ENCODE results near the gene CRMP1.

The CRMP1 gene

DNA sequence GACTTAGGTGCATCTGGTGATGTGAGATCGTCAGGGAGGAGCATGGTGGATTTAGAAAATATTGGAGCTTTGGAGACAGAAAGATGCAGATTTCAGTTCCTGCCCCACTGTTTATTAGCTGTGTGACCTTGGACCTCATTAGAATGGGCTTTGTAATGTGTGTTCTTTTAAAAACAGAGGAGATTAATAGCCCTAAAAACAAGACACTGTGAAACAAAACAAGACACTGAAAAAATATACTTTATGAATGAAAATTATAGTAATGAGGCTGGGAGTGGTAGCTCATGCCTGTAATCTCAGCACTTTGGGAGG lies 102.4 kb downstream of the CRMP1 start:
- DNase-seq = no peak

DNA sequence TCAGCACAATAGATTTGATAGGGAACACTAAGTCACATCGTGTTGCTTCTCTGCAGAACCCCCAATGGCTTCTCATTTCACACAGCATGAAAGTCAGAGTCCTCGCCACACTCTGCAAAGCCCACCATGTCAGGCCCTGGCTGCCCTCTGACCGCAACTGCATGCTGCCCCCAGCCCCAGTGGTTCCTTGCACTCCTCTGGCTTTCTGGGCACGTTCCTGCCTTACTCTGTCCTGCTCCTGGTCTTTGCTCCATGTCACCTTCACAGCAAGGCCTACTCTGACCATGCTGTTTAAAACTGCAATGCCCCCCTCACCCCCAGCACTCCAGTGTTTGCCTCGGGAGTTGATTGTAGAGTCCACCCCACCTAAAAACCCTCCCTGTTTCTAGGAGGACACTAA lies 103.7 kb downstream of the CRMP1 start:
- DNase-seq = no peak

DNA sequence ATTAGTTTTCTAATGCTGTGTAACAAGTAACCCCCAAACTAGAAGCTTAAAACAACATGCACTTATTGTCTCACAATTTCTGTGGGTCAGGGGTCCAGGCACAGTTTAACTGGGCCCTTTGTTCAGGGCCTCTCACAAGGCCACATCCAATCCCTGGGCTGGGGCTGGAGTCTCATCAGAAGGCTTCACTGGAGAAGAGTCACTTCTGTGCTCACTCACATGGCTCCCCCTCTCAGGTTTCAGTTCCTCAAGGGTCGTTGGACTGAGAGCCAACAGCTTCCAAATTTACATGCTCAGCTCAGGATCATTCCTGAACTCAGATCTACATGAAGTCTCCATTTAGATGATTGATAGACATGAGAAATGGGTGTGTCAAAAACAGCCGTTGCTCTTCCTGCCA lies 104.7 kb downstream of the CRMP1 start:
- no peak for DNase-seq

DNA sequence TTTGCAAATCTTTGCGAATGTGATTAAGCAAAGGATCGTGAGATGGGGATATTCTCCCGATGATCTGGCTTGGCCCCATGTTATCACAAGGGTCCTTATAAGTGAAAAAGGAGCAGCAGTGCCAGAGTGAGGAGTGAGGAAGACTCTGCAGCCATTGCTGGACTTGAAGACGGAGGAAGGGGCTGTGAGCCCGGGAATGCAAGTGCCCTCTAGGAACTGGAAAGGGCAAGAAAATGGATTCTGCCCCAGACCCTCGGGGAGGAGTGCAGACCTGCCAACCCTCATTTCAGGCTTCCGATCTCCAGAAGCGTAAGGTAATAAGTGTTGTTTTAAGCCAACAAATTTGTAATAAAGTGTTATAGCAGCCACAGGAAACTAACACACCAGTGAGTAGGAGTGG lies 105.6 kb downstream of the CRMP1 start:
- DNase-seq = no peak

DNA sequence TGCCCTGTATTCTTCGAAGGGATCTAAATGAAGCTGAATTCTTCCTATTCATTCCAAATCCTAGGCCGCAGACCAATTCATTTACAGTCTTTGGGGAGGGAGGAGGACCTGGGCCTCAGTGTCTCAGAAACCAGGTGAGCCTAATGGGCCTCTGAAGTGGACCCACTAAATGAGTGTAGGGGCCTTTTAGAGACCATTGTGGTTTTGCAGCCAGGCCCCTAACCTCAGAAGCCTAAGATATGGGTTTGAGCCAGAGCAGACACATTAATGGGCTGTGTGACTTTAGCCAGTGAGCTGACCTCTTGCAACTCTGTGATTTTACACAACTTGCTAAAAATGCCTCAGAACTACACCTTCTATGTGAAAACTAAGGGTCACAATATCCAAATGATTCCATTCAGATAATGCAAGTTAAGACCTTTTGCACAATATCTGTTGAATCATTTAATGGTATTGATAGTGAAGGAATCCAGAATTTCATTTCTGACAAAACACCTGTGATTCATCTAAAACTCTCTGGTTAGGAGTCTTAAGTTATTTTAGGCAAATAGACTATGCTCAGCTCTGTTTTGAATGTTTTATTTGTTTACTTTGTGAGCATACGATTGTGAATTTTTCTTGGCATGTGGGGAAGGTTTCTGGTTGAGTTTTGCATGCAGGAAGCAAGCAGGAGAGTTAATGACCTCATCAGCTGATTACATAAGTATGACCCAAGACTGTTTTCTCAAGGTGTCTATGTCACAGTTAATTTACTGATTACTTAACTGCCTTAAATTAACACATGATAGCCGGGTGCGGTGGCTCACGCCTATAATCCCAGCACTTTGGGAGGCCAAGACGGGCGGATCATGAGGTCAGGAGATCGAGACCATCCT lies 106.8 kb downstream of the CRMP1 start:
- no peak for DNase-seq

DNA sequence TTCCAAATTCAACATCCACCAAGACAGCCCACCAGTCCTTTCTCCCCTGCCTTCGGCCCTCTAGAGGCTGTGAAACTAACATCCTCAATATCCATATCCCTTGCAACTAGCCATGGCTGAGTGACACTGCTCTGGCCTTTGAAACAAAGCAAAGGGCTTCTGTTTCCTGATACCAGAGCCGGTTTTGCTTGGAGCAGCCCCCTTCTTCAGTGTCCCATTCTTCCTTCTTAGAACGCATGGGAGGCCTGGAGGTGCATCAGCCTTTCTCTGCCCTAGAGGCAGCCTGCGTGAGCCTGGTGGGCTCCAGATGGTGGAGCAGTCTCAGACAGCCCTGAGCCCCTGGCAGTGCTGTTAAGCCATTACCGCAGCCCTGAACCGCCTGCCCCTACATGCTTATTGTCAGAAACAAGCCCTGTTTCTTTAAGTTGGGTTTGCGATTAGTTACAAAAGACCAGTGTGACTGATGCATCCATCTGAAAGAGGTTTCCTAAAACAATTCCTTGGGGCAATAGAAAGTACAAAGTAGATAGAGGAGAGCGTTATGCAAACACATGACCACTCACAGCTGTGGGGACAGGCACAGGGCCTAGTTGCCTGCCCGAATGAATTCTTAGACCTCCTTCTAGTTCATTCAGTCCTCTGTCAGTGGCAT lies 107.8 kb downstream of the CRMP1 start:
- no peak for DNase-seq

DNA sequence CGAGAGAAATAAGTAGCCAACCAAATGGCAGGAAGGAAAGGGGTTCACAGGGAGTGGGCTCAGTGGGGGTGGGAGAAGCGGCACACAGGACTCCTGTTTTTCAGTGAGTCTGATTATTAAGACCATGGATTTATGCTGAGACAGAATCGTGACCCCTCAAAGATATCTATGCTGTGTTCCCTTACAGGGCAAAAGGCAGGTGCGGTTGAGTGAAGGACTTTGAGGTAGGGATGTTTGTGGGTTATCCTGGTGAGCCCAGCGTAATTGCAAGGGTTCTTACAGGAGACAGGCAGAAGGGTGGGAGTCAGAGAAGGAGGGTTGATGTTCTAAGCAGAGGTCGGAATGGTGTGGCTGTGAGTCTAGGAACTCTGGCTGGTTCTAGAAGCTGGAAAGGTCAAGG lies 108.9 kb downstream of the CRMP1 start:
- no peak for DNase-seq

DNA sequence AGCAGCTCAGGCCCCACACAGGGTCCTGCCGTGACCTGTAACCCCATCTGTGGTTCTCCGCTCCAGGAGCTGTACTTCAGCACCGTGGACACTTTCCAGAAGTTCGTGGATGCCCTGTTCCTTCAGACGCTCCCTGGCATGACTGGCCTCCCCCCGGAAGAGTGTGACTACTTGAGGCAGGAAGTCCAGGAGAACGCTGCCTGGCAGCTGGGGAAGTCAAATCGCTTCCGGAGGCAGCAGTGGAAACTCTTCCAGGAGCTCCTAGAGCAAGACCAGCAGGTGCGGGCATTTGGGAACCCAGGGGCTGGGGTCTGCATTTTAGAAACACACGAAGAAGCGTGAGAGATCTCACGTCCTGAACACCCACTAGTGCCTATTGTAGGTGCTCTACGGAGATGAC lies 109.4 kb downstream of the CRMP1 start:
- no peak for DNase-seq

DNA sequence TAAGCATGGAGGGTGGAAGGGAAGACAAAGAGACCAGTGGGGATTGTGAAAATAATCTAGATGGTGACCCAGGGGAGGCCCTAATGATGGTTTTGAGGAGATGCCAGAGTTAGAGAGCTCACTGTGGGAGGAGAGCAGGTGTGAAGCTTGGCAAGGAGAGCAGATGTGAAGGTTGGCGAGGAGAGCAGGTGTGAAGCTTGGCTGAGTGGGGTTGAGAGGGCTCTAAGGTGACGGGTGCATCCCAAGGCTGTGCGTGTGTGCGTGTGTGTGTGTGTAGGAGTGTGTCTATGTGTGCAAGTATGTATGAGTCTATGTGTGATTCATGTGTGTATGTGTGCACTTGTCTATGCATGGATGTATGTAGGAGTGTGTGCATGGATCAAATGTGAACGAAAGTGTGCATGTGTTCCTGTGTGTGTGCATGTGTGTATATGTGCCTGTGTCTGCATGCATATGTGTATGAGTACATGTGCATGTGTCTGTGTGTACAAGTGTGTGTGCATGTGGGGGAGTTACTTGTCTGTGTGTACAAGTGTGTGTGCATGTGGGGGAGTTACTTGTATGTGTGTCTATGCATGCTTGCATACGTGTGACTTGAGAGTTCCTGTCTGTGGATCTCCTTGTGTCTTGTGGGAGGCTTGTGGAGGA lies 109.9 kb downstream of the CRMP1 start:
- DNase-seq = no peak

DNA sequence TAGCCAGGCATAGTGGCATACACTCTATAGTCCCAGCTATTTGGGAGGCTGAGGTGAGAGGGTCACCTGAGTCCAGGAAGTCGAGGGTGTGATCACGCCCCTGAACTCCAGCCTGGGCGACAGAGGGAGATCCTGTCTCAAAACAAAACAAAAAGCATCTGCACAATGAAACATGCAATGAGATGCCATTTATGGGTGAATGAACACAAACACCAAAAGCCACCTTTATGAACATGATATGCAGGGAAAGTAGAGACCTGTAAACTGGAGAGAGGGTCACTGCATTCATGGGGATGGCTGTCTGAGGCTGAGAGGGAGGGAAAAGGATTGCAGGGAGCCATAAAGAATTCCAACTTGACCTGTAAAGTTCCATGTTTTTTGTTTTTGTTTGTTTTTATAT lies 111.2 kb downstream of the CRMP1 start:
- DNase-seq = no peak

DNA sequence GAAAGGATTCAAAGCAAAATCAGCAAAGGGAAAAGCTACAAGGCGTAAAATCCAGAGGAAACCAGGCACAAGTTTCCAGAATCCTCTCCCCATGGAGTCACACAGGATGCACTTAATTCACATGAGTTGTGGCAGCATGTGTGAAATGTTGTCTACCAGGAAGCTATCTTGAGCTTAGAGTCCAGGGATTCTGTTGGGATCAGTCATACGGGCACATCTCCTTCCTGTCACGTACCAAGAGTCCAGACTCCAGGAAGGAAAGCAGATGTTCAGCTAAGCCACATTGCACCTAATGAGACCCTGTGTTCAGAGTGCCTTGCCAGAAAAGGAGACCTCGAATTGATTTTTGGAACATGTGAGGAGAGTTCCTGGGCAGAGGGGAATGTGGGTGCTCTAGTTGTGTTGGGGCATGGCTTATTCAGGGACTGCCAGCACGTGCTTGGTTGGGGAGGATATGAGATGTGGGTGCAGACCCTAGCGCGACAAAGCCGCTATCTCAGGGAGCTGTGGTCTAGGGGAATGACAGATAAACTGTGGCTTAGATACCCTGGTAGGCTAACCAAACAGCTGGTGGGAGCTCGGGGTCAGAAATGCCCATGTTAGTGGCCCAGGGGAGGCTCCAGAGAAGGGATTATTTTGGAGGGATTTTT lies 111.9 kb downstream of the CRMP1 start:
- no peak for DNase-seq

DNA sequence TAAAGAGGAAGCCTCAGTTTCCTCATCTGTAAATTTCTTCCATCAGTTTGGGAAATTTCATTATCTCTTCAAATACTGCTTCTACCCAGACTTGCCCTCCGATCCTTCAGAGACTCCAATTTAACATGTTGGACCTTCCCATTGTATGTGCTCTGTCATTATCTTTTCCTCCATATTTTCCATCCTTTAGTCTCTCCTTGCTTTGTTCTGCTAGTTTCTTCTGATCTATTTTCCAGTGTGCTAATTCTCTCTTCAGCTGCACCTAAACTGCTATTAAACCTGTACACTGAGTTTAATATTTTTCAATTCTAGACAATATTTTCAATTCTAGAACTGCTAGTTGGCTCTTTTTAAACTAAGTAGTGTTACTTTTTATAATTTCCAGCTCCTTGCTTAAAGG lies 116.4 kb downstream of the CRMP1 start:
- no peak for DNase-seq

DNA sequence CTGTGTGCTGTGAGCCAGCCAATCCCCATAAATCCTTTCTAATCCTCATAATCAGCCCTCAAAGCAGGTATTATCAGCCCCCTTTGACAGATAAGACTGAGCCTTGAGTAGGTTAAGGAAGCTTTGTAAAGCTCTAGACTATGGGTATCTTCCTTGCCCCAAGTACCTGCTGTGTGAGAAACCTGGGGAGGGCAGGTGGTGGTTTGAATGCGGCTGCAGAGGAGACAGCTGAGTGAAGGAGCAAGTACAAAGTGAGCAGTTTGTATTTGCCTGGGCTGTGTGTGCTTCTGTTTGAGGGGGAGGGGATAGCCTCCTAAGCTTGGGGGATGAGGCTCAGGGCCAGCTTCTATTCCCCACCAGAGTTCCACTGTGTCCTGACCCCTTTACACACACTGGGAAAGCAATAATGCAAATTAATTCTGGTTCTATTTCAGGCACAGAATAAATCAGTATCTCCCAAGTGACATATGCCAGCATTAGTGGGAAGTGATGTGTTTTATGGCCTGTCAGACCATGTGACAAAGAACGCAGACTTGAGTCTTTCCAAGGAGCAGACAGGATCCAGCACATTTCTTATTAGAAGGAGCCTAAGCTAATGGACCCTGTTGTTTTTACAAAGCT lies 118.4 kb downstream of the CRMP1 start:
- no peak for DNase-seq

DNA sequence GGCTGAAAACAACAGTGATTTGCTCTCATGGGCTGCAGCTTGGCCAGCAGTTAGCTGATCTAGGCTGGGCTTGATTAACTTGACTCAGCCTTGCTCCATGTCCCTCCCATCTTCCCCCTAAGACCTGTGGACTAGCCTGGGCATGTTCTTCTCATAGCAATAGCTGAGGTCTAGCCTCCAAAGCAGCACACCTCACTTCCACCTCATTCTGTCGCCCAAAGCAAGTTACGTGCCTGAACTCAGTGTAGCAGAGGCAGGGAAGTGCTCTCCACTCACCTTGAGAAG lies 119.7 kb downstream of the CRMP1 start:
- DNase-seq = no peak

DNA sequence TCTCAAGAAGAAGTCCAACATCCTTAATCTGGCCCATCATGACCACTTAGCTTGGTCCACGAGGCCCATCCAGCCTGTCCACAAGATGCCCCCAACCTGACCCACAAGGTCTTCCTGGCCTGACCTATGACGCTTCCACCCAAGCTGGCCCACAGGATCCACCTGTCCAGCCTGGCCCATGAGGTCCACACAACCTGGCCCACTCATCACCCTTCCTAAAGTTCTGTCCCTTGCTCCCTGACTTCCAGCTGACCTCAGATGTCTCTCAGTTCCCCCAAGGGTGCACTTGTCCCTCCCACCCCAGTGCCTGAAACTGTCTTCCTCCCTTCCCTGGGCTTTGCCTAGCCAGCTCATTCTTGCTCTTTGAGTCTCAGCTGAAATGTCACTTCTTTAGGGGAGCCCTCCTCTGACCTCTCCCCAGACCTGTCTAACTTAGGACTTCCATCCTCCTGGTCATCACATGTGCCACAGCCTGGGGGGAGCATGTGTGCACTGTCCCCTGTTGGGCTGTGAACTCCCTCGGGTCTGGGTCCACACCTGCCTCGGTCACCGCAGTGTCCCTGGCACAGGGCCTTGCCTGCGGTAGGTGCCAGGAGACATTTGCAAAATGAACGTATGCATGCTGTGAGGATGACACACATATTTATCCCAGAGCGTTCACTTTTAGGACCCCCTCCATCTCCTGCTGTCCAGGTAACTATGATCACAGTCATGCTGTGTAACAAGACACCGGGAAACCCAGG lies 120.2 kb downstream of the CRMP1 start:
- peak in 1 of 2 experiments; percentile 22 for DNase-seq
